GM12878 (cell line): ENCODE results near the gene LINC00632. TPM values are rescaled to one million over a fixed set of nuclear protein-coding genes. Genes with fewer than 3 reads are reported as not detected.

ENCODE experiments used
- ATAC-seq: fragments of 200-7000 bp; cut with Tn5 transposase; 3 replicates; pipeline ENCODE4 v1.9.1; 2020; ENCODE audit warnings: mild to moderate bottlenecking, moderate library complexity
- BruUV-seq: library from RNA; stranded (reverse); fragments of 400-500 nt; replicated peaks from 2 replicates; lab custom pipeline; 2021; lab: Mats Ljungman, UMichigan
- CTCF ChIA-PET: fragments of 300-600 bp; sonication (Branson Sonifier 250); formaldehyde crosslinking; extraction: SDS; loops from one replicate; lab custom pipeline; 2021; ENCODE audit warnings: inconsistent platforms; lab: Yijun Ruan, JAX
- POLR2A ChIA-PET: fragments of 350-600 bp; formaldehyde crosslinking; extraction: SDS; loops from one replicate; lab custom pipeline; 2021; ENCODE audit warnings: inconsistent platforms; lab: Charles Lee
- RAD21 ChIA-PET: fragments of 300-600 bp; sonication (Branson Sonifier 250); formaldehyde crosslinking; loops from one replicate; lab custom pipeline; 2023; ENCODE audit warnings: antibody characterized with exemption; ENCODE audit not compliant: unreplicated experiment; lab: Charles Lee
- SMC1A ChIA-PET: fragments of 300-600 bp; sonication (Branson Sonifier 250); formaldehyde crosslinking; loops from one replicate; lab custom pipeline; 2023; ENCODE audit not compliant: unreplicated experiment, uncharacterized antibody; lab: Charles Lee
- DNase-seq: peaks from one replicate; pipeline ENCODE4 v3.0.0-alpha.2; 2011; ENCODE audit warnings: low read depth, low spot score
- FAIRE-seq: peaks from 3 replicates; lab custom pipeline; 2011; peaks lifted over from hg19 to GRCh38; lab: Jason Lieb, UNC
- H2AFZ ChIP-seq: 2 replicates; pipeline ENCODE4 v1.6.0; 2011; ENCODE audit warnings: low read depth, low read length, control low read depth; ENCODE audit not compliant: control insufficient read depth
- H3K27ac ChIP-seq: 2 replicates; pipeline ENCODE4 v1.5.1; 2011; ENCODE audit warnings: control low read depth; ENCODE audit not compliant: control insufficient read depth, insufficient read depth
- H3K27me3 ChIP-seq, 2 experiments: replicated peaks in 1 of 2; 2 replicates each; pipeline versions ENCODE4 v1.6.0 to v1.6.1; 2011; ENCODE audit warnings: low read length in 1 of 2; ENCODE audit not compliant: control insufficient read depth in 2 of 2, insufficient read depth in 2 of 2
- H3K36me3 ChIP-seq, 2 experiments: 2 replicates each; pipeline ENCODE4 v1.5.1; 2011; ENCODE audit warnings: low read length in 1 of 2; ENCODE audit not compliant: control insufficient read depth in 2 of 2, insufficient read depth in 2 of 2
- H3K4me1 ChIP-seq: 2 replicates; pipeline ENCODE4 v1.6.1; 2011; ENCODE audit warnings: mild to moderate bottlenecking, low read length, moderate library complexity, mixed read lengths; ENCODE audit not compliant: control insufficient read depth, insufficient read depth
- H3K4me2 ChIP-seq: 2 replicates; pipeline ENCODE4 v1.6.0; 2011; ENCODE audit warnings: control low read depth; ENCODE audit not compliant: control insufficient read depth, insufficient read depth
- H3K4me3 ChIP-seq: fragments of 200-600 bp; sonication (generic); 2 replicates; pipeline ENCODE4 v1.5.1; 2016
- H3K79me2 ChIP-seq: 2 replicates; pipeline ENCODE4 v1.6.0; 2011; ENCODE audit warnings: low read length; ENCODE audit not compliant: control insufficient read depth, insufficient read depth
- H3K9ac ChIP-seq: 2 replicates; pipeline ENCODE4 v1.8.0; 2011; ENCODE audit warnings: low read length, control low read depth, mixed read lengths; ENCODE audit not compliant: control insufficient read depth, insufficient read depth
- H3K9me3 ChIP-seq: replicated peaks from 3 replicates; pipeline ENCODE4 v1.5.1; 2011; ENCODE audit warnings: mild to moderate bottlenecking, low read length; ENCODE audit not compliant: control insufficient read depth, insufficient read depth
- H4K20me1 ChIP-seq: 2 replicates; pipeline ENCODE4 v1.6.0; 2011; ENCODE audit not compliant: control insufficient read depth, insufficient read depth
- BACH1 ChIP-seq: fragments of 450-650 bp; IDR thresholded peaks from 2 replicates; pipeline ENCODE4 v1.6.1; 2017; ENCODE audit warnings: mild to moderate bottlenecking, borderline replicate concordance
- EGR1 ChIP-seq, 2 experiments: IDR thresholded peaks; 1 replicate in 1 of 2; 2 replicates in 1 of 2; pipeline ENCODE4 v1.6.1; 2011 to 2012; ENCODE audit warnings: low read depth in 2 of 2, low read length in 2 of 2, borderline replicate concordance in 1 of 2, mild to moderate bottlenecking in 1 of 2, moderate library complexity in 1 of 2
- SMARCA5 ChIP-seq: fragments of 450-650 bp; IDR thresholded peaks from 2 replicates; pipeline ENCODE4 v1.6.1; 2017; ENCODE audit warnings: mild to moderate bottlenecking
- ZNF622 ChIP-seq: fragments of 450-650 bp; IDR thresholded peaks from 2 replicates; pipeline ENCODE4 v1.6.1; 2017; ENCODE audit warnings: mild to moderate bottlenecking, inconsistent platforms
- WGBS: methylation state at CpG from one replicate; pipeline ENCODE4 v1.1.6; 2016; ENCODE audit warnings: low lambda C conversion rate; ENCODE audit not compliant: insufficient replicate concordance, insufficient coverage; ENCODE audit errors: missing lambda C conversion rate; 5-methylcytosine and 5-hydroxymethylcytosine counted together
- in situ Hi-C: fragments of 300-500 bp; cut with MboI; formaldehyde crosslinking; loops from 9 replicates; pipeline ENCODE4 v1.14.3; 2018; ENCODE audit warnings: mixed read lengths
- intact Hi-C: fragments of 100-400 bp; cut with micrococcal nuclease; formaldehyde crosslinking; loops from one replicate; pipeline ENCODE4 v1.14.2; 2022; ENCODE audit not compliant: unreplicated experiment
- polyA plus RNA-seq, 11 experiments: library from polyadenylated mRNA; depleted of rRNA in 4 of 11; unstranded in 6 of 11; stranded (reverse) in 5 of 11; fragments of >200 nt; fragmentation: Nextera tagmentation in 4 of 11; fragmentation: Illumina TruSeq in 1 of 11; extraction: Ambion mirVana in 4 of 11; extraction: Trizol in 1 of 11; gene quantifications; 1 replicate in 1 of 11; 2 replicates in 10 of 11; pipeline versions ENCODE4 v1.2.1 to v1.2.3, GENCODE V29; 2011 to 2016; ENCODE audit warnings: inconsistent platforms in 2 of 11, missing spikeins in 2 of 11, low read depth in 1 of 11
- total RNA-seq, 4 experiments: library from RNA; depleted of rRNA in 3 of 4; stranded (reverse); fragments of >200 nt in 3 of 4; fragmentation: Illumina TruSeq in 1 of 4; extraction: Trizol in 1 of 4; gene quantifications; 2 replicates each; pipeline versions ENCODE4 v1.2.1 to v1.2.3, GENCODE V29; 2013 to 2021
- TF ChIP-seq, protein P1 (sequence below): IDR thresholded peaks from 2 replicates; pipeline ENCODE4 v1.6.1; 2012; ENCODE audit warnings: low read depth, low read length, improper control_type of control experiment
- TF ChIP-seq, protein P2 (sequence below): fragments of 450-650 bp; IDR thresholded peaks from 2 replicates; pipeline ENCODE4 v1.6.1; 2018; ENCODE audit warnings: mild to moderate bottlenecking, low read depth, moderate library complexity; ENCODE audit not compliant: partially characterized antibody
- TF ChIP-seq, protein P3 (sequence below): fragments of 450-650 bp; IDR thresholded peaks from 2 replicates; pipeline ENCODE4 v1.6.1; 2017; ENCODE audit warnings: borderline replicate concordance

Gene LINC00632
- total and polyA plus RNA-seq, 10 of the 15 experiments (the other 5 are each of a cell fraction or from before 2014, with no cell fraction given), result 0.26 to 0.50 TPM; not detected in 8

DNA sequence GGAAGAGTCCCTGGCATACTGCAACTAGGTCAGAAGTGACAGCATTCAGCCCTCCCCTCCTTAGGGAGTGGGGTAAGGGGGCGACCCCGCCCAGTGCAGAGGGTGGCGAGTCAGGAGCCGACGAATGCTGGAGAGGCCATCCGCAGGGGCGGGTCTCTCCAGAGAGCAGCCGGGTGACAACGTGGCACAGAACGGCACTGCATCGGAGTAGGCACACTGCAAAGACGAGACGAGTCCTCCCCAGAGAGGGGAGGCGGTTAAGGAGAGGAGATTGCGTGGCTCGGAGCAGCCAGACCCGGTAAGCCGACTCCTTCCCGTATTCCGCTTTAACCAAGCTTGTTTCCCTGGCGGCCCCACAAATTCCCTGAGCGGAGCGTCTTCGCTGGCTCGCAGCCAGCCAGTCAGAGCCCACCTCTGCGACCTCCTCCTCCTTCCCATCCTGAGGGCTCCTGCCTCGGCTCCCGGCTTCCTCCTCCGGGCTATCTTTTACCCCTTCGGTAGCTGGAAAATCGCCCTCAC lies 54.9 kb downstream of the LINC00632 start:
- in situ Hi-C loops (no loop called here), intact Hi-C loops (no loop called here)
- no peak overlapping the region for H3K27ac ChIP-seq
- H3K36me3 ChIP-seq, result no peaks in the 10 kb centered on the region
- ChIA-PET RAD21 (interaction anchor here (2.4 kb wide), 1 partner anchor 514 kb away, joined by 8 read pairs; no protein-coding TSS in a partner anchor), CTCF (interaction anchor here (1.6 to 4.4 kb wide), 5 partner anchors 8 to 517 kb away, joined by 5 to 45 read pairs (median 9); no protein-coding TSS in a partner anchor), SMC1A (interaction anchor here (3.2 kb wide), 1 partner anchor 8 kb away, joined by 13 read pairs; no protein-coding TSS in a partner anchor), POLR2A (no interaction called here)
- H3K9me3 ChIP-seq, result no peaks in the 10 kb centered on the region
- no peak overlapping the region for H3K4me3 ChIP-seq
- no peak for DNase-seq
- H3K4me1 ChIP-seq, result no peaks in the 10 kb centered on the region
- H2AFZ ChIP-seq, result no peak overlapping the region
- no peak overlapping the region for H3K9ac ChIP-seq
- BruUV-seq, result no TSS peak
- no peaks in the 10 kb centered on the region for H4K20me1 ChIP-seq
- no peak for ATAC-seq
- FAIRE-seq, result no peak
- no peaks in the 10 kb centered on the region for H3K27me3 ChIP-seq
- TF ChIP-seq BACH1 (no peak), ZNF622 (no peak)
- TF ChIP-seq, protein P1, sequence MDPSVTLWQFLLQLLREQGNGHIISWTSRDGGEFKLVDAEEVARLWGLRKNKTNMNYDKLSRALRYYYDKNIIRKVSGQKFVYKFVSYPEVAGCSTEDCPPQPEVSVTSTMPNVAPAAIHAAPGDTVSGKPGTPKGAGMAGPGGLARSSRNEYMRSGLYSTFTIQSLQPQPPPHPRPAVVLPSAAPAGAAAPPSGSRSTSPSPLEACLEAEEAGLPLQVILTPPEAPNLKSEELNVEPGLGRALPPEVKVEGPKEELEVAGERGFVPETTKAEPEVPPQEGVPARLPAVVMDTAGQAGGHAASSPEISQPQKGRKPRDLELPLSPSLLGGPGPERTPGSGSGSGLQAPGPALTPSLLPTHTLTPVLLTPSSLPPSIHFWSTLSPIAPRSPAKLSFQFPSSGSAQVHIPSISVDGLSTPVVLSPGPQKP, result no peak
- H3K79me2 ChIP-seq, result no peaks in the 10 kb centered on the region
- 63% methylated on average over 24 of the region's 31 CpGs for WGBS
- no peak overlapping the region for H3K4me2 ChIP-seq

DNA sequence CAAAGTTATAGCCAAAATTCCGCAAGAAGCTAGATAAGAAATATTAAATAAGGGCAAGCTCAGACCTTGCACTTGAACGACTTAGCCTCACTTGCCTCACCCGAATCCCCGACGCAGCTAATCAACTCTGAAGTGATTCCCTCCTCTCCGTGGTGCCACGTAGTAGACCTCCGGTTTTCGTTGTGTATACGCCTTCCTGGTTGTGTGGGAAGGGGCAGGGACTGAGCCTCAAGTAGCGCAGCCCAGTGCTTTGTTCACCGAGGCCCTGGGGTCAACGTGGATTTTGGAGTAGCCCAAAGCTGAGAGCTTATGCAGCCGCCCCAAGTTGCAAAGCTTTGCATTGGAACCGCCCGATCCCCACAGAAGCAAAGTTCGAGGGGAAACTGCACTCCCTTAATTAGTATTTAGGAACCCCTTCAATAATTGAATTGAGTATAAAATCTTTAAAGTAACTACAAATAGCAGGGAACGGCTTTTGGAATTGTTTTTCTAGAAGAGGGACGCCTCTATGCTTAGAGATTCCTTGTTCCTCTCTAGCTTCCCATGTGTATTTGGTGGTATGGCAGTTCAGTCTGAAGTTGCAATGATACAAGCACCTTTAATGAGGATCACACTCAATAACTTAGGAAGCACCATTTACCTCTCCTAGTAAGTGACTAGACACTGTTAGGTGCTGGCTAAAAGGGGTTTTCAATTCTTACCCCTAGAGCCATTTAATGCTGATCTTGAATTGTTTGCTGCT lies 55.7 kb downstream of the LINC00632 start:
- BruUV-seq, result no TSS peak
- Histone ChIP-seq H3K9me3 (no peaks in the 10 kb centered on the region), H3K4me2 (no peak overlapping the region), H4K20me1 (no peaks in the 10 kb centered on the region), H3K4me3 (no peak overlapping the region), H3K9ac (no peak overlapping the region), H3K79me2 (no peaks in the 10 kb centered on the region), H3K4me1 (no peaks in the 10 kb centered on the region), H3K27ac (no peak overlapping the region), H3K36me3 (no peaks in the 10 kb centered on the region), H3K27me3 (no peaks in the 10 kb centered on the region), H2AFZ (no peak overlapping the region)
- 31% methylated on average over 19 of the region's 19 CpGs for WGBS
- FAIRE-seq, result no peak
- no peak for ATAC-seq
- intact Hi-C loops, result no loop called here
- in situ Hi-C loops, result no loop called here
- ChIA-PET SMC1A (interaction anchor here (0.8 to 3.2 kb wide), 7 partner anchors 9 to 1842 kb away, joined by 3 to 13 read pairs (median 4); no protein-coding TSS in a partner anchor), RAD21 (interaction anchor here (2.4 kb wide), 1 partner anchor 514 kb away, joined by 8 read pairs; no protein-coding TSS in a partner anchor), CTCF (interaction anchor here (0.6 to 4.4 kb wide), 14 partner anchors 9 to 1112 kb away, joined by 3 to 45 read pairs (median 5); no protein-coding TSS in a partner anchor), POLR2A (no interaction called here)
- no peak for DNase-seq
- TF ChIP-seq SMARCA5, result no peak
- TF ChIP-seq, protein P1, result no peak
- no peak for TF ChIP-seq EGR1 (IDR thresholded peaks at IDR 0.05; ENCODE audit: borderline replicate concordance in 1 of 2, low read depth in 2 of 2, low read length in 2 of 2)
- TF ChIP-seq, protein P2, sequence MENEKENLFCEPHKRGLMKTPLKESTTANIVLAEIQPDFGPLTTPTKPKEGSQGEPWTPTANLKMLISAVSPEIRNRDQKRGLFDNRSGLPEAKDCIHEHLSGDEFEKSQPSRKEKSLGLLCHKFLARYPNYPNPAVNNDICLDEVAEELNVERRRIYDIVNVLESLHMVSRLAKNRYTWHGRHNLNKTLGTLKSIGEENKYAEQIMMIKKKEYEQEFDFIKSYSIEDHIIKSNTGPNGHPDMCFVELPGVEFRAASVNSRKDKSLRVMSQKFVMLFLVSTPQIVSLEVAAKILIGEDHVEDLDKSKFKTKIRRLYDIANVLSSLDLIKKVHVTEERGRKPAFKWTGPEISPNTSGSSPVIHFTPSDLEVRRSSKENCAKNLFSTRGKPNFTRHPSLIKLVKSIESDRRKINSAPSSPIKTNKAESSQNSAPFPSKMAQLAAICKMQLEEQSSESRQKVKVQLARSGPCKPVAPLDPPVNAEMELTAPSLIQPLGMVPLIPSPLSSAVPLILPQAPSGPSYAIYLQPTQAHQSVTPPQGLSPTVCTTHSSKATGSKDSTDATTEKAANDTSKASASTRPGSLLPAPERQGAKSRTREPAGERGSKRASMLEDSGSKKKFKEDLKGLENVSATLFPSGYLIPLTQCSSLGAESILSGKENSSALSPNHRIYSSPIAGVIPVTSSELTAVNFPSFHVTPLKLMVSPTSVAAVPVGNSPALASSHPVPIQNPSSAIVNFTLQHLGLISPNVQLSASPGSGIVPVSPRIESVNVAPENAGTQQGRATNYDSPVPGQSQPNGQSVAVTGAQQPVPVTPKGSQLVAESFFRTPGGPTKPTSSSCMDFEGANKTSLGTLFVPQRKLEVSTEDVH, result no peak
- TF ChIP-seq, protein P3, sequence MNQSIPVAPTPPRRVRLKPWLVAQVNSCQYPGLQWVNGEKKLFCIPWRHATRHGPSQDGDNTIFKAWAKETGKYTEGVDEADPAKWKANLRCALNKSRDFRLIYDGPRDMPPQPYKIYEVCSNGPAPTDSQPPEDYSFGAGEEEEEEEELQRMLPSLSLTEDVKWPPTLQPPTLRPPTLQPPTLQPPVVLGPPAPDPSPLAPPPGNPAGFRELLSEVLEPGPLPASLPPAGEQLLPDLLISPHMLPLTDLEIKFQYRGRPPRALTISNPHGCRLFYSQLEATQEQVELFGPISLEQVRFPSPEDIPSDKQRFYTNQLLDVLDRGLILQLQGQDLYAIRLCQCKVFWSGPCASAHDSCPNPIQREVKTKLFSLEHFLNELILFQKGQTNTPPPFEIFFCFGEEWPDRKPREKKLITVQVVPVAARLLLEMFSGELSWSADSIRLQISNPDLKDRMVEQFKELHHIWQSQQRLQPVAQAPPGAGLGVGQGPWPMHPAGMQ, result no peak
